GM12874 (cell line): Measurements from ENCODE around the gene HS2ST1.

ENCODE experiments used
- TF ChIP-seq, protein P1 (sequence below): IDR thresholded peaks from 2 replicates; pipeline ENCODE4 v1.5.1; 2011; ENCODE audit warnings: low read depth, mild to moderate bottlenecking, control low read depth, low read length, moderate library complexity; ENCODE audit not compliant: insufficient read depth

The HS2ST1 gene

DNA sequence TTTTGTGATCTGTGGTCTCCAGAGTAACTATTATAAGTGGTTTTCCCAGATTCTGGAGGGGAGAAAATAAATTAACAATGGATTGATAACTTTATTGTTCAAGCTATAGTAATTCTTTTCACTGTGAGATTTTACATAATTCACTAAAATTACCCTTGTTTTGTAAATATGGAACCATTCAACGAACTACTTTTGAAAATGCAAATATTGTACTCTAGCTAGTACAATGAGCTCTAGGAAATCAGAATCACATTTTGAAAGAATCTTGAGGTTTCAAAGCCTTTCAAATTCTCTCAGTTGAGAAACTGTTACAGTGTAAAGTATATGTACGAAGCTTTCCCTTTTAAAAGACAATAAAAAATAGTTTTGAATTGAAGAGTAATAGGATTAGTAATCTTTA is 119.9 kb downstream of the HS2ST1 start:
- TF ChIP-seq, protein P1, sequence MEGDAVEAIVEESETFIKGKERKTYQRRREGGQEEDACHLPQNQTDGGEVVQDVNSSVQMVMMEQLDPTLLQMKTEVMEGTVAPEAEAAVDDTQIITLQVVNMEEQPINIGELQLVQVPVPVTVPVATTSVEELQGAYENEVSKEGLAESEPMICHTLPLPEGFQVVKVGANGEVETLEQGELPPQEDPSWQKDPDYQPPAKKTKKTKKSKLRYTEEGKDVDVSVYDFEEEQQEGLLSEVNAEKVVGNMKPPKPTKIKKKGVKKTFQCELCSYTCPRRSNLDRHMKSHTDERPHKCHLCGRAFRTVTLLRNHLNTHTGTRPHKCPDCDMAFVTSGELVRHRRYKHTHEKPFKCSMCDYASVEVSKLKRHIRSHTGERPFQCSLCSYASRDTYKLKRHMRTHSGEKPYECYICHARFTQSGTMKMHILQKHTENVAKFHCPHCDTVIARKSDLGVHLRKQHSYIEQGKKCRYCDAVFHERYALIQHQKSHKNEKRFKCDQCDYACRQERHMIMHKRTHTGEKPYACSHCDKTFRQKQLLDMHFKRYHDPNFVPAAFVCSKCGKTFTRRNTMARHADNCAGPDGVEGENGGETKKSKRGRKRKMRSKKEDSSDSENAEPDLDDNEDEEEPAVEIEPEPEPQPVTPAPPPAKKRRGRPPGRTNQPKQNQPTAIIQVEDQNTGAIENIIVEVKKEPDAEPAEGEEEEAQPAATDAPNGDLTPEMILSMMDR, result no peak

DNA sequence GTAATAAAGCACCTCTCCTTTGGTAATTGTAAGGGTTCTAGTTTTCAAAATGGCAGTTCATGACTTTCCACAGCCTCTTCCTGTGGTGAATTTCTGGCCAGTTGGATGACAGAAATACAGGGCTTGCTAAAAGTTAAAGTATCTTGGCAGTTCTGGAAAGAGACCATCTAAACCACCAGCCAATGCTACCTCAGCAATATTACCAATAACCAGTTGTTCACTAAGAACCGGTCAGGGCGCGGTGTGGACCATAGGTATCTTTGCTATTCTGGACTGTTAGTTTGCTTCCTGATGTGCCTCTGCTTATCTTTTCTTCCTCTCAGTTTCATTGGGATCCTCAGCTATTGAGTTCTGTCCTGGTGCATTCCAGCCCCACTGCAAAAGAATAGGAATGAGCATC is 124.7 kb downstream of the HS2ST1 start:
- TF ChIP-seq, protein P1, result no peak

DNA sequence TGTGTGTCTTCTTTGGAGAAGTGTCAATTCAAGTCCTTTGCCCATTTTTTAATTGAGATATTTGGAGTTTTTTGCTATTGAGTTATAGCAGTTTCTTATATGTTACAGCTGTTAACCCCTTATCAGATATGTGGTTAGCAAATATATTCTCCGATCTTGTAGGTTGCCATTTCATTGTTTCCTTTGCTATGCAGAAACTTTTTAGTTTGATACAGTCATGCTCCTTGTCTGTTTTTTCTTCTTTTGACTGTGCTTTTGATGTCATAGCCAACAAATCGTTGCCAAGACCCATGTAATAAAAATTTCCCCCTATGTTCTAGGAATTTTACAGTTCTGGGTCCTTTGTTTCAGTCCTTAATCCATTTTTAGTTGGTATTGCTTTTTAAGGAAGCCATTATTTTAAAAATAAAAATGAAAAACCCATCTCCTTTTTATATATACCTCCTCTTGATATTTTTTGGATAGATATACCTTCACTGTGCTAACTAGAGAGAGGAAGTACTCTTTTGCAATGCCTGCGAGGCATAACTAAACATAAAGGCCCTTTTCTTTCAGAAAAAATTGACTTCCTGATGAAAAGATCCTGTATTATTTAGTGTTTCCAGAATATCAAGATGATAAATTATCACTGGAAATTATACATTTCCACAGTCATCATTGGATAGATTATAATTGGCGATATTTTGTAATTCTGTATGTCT is 127.8 kb downstream of the HS2ST1 start:
- TF ChIP-seq, protein P1, result no peak

DNA sequence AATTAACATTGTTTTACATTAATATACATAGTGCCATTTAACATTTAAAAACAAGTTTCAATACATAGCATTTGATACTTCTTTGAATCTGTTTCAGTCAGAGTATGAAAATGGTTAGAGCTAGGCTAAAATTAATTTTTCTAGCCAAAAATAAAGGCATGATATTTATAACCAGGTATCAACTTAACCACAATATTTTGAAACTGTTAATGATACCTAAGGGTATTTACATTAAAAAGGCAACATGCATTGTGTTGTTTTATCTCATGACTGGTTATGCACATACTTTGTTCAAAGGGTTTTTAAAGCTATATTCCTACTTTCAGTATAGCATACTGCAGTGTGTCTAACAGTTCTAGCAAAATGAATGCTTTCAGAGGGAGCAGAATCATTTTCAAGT is 130.0 kb downstream of the HS2ST1 start:
- TF ChIP-seq, protein P1, result no peak

DNA sequence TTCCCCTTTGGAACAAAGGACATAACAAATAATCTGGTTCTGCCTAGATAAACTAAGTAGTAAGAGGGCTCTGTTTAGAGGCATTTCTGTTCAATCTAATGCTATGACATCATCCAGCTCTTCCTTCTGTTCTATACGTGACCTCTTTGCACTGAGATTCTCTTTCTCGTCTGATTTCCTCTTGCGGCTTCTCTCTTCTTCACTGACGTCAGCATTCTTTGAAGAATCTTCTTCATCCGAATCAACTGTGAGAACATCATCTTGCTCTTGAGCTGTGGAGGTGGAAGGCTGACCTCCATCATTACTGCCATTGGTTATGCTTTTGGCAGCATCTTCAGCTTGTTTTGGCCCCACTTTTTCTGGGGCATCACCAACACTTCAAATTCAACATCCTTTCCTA is 130.4 kb downstream of the HS2ST1 start:
- TF ChIP-seq, protein P1, result no peak

DNA sequence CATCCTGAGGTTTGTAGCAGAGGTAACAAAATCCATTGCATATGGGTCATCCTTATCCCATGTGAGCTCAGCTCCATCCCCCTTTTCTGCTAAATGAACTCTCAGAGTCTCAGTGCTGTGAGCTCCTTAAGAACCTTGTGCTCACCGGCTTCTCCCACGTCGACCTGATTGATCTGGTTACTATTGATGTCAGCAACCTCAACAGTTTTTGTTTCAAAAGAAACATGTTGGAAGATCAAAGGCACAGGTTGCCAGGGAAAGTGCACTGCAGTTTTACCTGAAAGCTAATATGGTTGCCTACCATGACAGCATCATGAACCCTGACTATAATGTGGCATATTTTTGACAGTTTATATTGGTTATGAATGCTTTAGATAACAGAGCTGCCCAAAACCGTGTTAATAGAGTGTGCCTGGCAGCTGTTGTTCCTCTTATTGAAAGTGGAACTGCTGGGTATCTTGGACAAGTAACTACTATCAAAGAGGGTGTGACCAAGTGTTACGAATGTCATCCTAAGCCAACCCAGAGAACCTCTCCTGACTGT is 131.4 kb downstream of the HS2ST1 start:
- TF ChIP-seq, protein P1, result no peak

DNA sequence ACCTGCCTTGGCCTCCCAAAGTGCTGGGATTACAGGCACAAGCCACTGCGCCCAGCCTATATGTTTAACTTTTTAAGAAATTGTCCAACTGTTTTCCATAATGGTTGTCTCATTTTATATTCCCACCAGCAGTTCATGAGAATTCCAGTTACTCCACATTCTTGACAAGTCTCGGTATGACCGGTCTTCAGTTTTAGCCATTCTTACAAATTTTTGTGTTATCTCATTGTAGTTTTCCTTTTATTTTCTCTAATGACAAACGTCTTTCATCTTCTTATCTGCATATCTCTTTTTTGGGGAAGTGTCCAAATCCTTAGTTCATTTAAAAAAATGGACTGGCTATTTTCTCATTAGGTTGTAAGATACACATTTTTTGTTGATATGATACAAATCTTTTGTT is 132.5 kb downstream of the HS2ST1 start:
- TF ChIP-seq, protein P1, result no peak

DNA sequence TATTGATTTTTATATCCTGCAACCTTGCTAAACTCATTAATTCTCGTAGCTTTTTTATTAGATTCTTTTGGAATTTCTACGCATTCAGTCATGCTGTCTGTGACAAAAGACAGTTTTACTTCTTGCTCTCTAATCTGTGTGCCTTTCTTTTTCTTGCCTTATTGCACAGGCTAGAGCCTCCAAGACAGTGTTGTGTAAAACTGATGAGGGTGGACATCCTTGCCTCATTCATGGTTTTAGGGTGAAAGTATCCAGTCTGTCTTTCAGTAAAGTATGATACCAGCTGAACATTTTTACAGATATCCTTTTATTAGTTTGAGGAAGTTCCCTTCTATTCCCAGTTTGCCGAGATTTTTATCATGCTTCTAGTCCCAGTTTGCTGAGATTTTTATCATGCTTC is 133.8 kb downstream of the HS2ST1 start:
- TF ChIP-seq, protein P1, result no peak
